Astrocyte (in vitro differentiated cells and primary cell): ENCODE data around the gene ASB16.

Source experiments
- EZH2 ChIP-seq: IDR thresholded peaks from 2 replicates; pipeline ENCODE4 v1.6.1; 2012; ENCODE audit warnings: mild to moderate bottlenecking, low read length, inconsistent platforms; ENCODE audit not compliant: insufficient read depth
- TF ChIP-seq, protein P1 (sequence below): IDR thresholded peaks from 2 replicates; pipeline ENCODE4 v1.5.1; 2011; ENCODE audit warnings: low read depth, mild to moderate bottlenecking, inconsistent platforms, low read length, moderate library complexity; ENCODE audit not compliant: insufficient read depth

DNA sequence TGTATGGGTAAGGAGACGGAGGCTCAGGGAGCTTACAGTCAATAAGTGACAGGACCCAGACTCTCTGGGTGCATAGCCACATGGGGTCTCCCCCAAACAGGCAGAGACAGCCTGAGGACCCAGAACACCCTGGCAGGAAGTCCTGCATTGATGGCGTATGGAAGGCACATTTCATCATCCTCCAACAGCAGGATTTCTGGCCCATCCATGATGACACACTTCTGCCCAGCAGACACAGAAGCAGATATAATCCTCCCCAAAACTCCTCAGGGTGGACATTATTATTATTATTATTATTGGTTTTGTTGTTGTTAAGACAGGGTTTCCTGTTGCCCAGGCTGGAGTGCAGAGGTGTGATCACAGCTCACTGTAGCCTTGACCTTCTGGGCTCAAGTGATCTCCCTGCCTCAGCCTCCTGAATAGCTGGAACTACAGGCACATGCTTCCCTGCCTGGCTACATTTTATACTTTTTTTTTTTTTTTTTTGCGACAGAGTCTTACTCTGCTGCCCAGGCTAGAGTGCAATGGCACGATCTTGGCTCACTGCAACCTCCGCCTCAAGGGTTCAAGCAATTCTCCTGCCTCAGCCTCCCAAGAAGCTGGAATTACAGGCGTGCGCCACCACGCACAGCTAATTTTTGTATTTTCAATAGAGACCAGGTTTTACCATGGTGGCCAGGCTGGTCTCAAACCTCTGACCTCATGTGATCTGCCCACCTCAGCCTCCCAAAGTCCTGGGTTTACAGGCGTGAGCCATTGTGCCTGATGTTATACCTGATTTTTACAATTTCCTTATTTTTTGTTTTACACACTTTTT lies 35.5 kb upstream of the ASB16 start:
- TF ChIP-seq, protein P1, sequence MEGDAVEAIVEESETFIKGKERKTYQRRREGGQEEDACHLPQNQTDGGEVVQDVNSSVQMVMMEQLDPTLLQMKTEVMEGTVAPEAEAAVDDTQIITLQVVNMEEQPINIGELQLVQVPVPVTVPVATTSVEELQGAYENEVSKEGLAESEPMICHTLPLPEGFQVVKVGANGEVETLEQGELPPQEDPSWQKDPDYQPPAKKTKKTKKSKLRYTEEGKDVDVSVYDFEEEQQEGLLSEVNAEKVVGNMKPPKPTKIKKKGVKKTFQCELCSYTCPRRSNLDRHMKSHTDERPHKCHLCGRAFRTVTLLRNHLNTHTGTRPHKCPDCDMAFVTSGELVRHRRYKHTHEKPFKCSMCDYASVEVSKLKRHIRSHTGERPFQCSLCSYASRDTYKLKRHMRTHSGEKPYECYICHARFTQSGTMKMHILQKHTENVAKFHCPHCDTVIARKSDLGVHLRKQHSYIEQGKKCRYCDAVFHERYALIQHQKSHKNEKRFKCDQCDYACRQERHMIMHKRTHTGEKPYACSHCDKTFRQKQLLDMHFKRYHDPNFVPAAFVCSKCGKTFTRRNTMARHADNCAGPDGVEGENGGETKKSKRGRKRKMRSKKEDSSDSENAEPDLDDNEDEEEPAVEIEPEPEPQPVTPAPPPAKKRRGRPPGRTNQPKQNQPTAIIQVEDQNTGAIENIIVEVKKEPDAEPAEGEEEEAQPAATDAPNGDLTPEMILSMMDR = no peak
- no peak for TF ChIP-seq EZH2
